GM21367 (cell line): ENCODE measurements around the gene KIF26A.

Experiments used
- ATAC-seq: cut with Tn5 transposase; IDR thresholded peaks from one replicate; pipeline ENCODE4 v1.9.1; 2021; ENCODE audit not compliant: unreplicated experiment

KIF26A gene

DNA sequence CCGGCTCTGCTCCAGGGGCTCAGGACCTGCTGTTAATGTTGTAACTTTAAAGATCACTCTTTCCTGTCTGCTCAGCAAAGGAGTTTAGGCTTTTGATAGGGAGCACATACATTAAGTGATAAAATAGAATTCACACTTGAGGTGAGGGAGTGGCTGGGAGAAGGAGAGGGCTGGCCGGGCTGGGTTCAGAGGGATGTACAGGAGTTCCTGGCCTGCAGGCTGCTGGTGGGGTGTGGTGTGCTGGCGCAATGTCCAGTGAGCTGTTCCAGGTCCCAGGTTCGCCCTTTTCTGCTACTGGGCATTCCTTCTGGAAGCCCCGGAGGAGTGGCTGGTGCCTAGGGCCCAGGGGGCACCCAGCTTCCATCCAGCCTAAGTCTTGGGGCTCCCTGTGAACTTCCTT is 17.8 kb downstream of the KIF26A start:
- no peak for ATAC-seq

DNA sequence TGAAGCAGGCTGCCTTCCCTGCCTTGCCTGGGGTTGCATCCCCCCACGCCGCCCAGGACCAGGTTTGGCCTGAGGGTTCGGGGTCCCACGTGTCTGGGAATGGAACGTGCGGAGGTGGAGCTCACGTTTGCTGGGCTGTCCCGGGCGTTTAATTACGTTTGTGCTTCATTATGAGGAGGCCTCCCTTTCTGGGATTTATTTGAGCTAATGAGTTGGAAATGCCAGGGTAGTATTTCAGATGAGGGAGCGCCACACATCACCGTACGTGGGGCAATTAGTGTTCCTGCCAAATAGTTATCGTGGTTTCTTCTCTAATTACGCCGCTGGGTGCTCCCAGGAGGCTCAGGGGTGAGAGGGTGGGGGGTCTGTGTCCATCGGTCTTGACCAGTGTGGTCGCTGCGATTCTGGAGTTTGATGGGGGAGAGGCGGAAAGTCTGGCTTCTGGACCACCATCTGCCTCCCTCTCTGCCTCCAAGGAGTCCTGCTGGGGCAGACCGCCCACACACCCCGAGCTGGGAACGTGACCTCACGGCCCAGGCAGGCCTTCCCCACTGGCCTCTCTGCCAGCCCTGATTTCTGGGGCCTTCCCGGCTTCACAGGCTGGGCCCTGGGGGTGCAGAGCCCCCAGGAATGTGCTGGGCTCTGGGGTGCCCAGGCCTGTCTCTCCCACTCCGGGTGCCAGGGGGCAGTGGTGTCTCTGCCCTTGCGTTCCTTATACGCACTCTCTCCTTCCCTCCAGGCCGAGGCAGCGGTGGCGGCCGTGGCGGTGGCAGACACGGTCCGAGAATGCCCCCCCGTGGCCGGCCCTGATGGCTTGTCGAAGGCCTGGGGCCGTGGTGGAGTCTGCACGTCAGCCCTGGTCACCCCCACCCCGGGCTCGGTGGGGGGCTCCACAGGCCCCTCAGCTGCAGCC is 18.9 kb downstream of the KIF26A start:
- ATAC-seq, result no peak

DNA sequence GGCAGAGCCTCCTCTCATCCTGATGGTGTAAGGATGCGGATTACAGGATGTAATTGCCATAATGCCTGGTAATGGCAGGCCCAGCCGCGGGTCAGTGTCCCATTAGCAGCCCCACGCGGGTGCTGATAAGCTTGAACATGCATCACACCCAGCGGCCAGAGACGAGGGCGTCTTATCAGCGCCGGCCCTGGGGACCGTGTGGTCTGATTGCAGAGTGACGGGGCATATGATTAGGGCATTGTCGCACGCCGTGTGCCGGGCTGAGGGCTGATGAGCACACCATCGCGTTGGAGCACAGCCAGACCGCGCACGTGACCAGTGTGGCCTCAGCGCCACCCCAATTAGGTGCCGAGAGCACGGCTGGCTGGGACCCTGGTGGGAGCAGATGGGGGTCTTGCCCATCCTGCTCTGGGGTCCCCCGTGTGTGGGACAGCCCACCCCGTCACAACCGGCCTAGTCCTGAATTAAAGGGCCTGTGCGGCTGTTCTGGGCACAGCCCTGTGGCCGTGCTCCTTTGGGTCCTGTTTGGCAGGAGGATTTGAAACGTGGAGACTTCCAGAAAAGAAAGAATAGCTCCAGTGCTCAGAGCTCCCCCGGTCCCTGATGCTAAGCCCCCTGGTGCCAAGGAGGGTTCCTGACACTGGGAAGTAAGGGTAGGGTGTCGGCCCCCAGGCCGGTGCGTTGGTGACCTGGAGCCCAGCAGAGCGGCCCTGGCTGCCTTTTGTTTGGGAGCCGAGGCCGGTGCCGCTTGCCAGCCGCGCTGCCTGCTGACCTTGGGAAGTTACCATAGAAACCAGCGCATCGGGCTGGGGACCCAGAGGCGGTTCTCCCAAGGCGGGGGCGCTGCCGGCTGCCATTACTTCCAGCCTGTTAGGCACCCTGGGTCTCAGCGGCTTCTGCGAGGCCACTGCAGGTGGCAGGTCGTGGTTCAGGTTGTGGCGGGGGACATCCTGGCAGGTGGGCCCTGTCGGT is 20.7 kb downstream of the KIF26A start:
- no peak for ATAC-seq

DNA sequence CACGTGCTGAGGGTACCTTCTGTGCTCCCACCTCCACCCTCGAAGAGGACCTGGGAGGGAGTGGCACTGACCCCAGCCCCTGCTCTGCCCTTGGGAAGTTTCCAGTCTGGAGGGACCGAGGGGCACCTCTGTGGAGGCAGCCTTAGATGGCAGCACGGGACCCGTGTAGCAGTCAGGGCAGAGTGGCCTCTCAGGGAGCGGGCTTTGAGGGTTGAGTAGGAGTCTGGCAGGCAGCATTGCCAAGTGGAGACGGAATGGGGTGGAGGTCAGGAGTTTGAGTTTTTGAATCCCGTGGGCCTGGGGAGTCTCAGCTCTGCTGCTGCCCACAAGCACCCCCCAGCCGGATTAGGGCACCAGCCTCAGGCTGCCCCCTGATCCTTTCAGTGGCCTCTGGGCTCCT is 21.6 kb downstream of the KIF26A start:
- ATAC-seq, result no peak

DNA sequence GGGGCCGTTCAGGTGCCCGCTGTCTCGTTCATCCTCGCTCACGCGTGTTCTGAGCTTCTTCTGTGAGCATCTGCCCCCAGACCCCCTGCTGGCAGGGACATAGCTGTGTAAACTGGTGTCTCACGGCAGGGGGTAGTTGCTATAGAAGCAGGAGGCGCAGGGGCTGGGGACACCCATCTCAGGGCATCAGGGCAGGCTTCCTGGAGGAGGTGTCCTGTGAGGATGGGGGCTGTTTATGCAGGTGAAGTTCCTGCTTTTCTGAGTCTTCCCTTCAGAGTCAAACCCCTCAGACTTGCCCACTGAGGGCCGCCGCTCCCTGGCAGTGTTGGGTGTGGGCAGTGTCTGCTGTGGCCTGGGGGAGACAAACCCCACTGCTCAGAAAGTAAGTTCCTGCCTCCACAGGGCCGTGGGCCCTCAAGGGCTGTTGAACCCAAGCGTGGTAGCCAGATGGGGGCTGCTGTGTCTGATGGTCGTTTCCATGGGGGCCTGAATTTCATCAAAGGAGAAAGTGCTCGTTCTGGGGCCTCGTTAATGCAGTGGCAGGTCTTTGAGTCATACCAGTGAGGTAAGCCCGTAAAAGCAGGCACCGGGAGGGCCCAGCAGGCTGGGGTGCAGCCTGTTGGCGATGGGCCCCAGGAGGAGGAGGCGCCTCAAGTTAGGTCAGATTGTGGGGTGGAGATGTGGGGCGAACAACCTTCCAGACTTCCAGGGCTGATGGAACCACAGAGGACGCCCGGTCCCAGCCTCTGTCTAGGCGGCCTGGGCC is 23.4 kb downstream of the KIF26A start:
- no peak for ATAC-seq

DNA sequence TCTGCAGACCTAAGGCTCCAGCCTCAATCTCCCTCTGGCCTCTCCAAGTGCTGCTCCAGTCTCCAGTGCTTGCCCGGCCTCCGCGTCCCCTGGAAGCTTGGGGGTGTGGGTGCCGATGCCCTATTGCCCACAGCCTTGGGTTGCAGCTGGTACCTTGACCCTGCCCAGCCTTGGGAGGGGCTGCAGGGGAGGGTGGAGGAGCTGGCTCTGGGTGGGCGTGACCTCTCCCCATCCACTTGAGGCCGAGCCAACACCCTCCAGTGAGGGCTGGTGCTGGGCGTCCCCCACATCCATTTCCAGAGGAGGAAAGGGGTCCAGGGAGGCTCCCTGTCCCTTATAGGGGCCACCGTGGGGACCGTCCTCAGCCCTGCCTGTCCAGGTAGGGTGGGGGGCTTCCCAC is 24.1 kb downstream of the KIF26A start:
- no peak for ATAC-seq

DNA sequence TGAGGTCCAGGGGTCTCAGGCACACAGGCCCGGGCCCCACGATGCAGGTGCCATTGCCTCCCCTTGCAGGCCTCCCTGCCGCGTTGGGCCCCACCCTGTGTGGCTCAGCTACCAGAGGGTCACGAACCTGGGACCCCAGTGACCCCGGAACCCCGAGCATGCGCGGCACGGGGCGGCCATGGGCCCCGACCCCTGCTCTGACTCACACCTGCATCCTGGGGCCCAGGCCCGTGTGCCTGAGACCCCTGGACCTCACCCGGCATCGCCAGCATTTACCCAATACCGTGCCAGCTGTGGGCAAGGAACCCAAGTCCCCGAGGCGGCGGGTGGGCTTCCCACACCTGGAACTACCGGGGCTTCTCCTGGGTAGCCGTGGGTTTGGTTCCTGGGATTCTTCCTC is 25.2 kb downstream of the KIF26A start:
- no peak for ATAC-seq

DNA sequence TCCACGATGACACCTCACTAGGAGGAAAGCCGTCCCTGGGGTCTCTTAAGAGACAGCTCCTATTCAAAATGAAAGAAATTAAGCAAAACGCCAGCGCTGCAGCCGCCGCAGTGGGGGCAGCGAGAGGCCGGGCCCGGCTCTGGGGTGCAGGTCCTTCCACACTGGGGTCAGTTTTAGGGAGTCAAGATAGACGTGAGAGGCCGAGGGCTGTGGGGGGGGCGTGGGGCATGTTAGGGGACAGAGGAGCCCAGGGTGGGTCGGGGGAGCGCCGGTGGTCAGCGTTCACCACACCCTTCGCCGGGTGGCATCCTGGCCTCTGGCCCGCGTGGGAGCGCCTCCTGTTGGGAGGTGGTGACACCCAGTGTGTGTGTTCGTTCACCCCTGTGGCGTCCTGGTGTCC is 25.7 kb downstream of the KIF26A start:
- ATAC-seq, result no peak

DNA sequence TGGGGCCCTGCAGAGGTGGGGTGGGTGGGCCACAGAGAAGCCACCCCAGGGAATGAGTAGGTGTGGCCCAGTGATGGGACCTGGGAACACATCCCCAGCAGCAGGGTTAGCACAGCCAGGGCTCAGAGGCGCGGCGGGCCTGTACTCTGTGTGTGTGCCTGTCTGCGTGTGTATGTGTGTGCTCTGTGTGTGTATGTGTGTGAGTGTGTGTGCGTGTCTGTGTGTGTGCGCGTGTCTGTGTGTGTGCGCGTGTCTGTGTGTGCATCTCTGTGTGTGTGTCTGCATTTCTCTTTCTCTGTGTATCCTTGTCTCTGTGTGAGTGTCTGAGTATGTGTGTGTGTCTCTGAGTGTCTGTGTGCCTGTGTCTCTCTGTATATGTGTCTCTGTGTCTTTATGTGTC is 26.1 kb downstream of the KIF26A start:
- no peak for ATAC-seq

DNA sequence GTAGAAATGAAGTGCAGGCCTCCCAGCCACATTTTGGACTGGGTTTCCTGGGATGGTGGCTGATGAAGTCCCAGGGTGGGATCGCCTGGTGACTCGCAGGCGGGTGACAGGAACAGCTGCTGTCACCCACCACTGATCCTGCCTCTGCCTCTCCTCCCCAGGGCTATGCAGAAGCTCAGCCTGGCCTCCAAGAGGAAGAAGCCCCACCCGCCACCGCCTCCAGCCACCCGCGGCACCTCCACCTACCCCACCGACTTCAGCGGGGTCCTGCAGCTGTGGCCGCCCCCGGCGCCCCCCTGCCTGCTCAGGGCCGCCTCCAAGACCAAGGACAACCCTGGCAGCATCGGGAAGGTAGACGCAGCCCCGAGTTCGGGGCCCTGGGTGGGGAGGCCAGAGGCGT is 28.3 kb downstream of the KIF26A start:
- no peak for ATAC-seq

DNA sequence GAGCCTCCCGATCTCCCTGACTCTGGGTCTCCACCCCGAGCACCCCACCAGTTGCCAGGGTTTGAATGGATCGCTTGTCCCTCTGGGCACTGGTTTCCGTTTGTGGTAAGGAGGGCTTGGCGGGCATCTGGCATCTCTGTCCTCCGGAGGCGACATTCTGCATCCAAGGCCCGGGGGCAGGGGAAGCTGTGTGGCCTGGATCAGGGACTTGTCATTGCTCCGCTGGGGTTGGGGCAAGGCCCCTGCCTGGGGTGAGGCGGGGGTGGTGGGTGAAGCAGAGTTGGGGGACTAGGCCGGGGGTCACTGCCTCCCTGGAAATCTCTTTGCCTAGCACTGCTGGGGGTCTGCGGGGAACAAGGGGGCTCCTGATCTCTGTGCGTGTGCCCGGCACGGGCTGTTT is 30.2 kb downstream of the KIF26A start:
- no peak for ATAC-seq

DNA sequence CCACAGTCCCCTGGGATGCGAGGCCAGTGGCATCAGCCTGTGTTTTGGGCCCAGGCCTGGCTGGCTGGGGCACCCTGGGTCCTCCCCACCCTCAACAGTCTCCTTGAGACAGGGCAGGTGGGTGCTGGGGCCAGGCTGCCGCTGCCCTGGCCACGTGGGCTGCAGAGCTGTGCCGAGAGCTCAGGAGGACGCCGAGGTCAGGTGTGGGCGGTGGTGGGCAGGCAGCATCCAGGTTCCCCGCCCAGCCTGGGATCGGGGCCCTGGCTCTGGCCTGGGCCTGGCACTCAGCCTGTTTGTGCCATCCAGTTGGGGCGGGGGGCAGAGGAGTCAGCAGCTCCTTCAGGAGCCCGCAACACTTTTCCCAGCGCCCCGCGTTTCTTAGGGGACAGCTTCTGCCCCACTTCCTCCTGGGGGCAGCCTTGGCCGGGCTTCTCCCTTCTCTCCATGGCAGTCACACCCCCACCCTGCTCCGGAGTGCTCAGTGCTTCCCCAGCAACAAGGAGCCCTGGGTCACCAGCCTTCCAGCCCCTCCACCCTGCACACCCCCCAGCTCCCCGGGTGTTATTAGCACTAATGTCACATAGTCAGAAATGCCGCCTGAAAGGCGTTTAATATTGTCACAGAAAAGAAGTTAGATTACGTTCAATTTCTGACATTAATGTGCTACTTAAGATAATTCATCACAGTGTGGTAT is 30.8 kb downstream of the KIF26A start:
- ATAC-seq, result no peak

DNA sequence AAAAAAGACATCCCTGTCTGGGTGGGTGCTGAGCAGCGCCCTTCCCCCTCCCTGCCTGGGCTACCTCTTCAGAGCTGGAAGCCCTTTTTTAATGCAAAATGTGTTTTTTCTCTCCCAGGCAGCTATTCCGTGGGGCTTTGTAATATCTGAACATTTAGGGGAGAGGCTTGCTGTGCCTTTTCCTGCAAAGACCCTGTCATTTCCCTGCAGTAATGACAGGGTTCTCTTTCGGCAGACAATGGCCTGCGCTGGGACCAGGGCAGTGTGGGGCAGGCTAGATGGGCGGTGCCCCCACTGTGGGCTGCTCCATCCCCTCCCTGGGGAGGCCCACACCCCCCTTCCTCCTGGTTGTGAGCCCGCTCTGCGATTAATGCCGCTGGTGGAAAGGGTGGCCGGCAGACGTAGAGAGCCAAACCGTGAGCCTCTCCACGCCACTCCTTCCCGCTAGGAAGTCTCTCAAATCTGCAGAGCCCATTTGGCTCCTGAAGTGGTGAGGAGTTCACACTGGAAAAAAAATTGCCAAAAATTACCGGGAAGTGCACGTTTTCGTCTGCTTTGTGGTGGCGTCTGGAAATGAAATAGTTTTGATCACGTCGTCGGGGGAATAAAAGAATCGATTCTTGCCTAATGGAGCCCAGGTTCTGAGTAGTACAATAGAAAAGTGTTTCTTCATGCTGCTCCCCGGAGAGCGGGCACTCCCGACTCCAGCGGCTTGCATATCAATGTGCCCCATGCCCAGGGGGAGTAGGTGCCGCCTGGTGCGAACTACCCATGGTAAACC is 31.5 kb downstream of the KIF26A start:
- ATAC-seq, result no peak

DNA sequence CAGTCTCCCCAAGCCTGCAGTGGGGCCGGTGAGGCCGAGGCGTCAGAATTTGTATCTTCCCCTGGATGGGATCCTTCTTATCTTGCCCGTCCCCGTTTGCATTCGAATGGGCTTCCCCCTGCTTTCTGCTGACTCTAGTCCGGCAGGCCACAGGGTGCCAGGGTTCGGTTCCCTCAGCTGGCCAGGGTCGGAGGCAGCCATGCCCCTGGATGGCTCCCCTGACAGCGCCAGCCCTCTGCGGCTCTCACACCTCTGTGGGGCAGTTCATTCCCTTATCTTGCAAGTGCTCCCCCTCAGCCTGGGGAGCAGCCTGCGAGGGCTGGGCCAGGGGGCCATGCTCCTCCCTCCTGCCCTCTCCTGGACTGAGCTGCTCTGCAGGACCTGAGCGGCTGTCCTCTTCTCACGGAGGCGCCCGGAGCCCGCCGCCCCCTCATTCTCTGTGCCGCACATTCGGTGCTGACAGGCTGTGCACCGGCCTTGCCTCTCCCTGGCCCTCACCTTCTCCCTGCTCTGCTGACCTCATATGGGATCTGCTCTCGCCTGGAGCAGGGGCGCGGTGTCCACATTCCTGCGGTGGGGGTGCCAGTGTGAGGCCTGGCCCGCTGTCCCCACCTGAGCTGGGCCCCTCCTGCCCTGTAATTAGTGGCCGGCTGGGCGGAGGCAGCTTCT is 32.8 kb downstream of the KIF26A start:
- ATAC-seq, result no peak

DNA sequence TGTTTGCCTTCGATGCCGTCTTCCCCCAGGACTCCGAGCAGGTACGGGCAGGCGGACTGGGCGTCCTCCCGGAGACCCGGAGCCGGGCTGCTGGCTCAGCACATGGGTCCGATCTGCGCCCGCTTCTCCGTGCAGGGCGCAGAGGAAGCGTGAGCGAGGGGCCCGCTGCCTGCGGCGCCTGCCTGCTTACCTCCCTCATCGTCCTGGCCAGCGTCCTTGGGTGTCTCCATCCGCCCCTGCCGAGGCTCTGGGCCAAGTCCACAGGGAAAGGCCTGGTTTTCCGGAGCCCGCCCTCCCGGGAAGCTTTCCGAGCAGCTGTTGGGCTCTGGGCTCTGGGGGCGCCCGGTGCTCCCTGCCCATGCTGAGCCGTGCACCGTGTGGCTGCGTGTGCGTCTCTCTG is 33.5 kb downstream of the KIF26A start:
- ATAC-seq, result no peak

DNA sequence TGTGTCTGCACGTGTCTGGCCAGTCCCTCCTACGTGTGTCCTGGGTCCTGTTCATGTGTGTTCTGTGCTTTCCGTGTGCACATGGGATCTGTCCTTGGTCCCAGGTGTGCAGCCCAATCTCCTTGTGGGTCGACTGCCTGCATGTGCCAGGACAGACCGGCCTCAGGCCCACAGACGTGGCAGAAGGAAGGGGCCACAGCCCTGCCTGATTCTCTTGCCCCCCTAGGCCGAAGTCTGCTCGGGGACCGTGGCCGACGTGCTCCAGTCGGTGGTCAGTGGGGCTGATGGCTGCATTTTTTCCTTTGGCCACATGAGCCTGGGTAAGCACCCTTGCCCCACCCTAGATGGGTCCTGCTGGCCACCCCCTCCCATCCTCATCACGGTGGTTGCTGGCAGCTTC is 34.0 kb downstream of the KIF26A start:
- ATAC-seq, result no peak

DNA sequence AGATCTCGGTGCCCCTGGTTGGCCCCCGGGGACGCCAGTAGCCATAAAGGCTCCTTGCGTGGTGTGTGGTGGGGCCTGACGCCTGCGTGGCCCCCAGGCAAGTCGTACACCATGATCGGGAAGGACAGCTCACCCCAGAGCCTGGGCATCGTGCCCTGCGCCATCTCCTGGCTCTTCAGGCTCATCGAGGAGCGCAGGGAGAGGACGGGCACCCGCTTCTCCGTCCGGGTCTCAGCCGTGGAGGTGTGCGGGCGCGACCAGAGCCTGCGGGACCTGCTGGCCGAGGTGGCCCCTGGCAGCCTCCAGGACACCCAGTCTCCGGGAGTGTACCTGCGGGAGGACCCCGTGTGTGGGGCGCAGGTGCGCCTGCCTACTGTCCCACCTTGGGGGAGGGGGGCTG is 34.5 kb downstream of the KIF26A start:
- ATAC-seq, result no peak

DNA sequence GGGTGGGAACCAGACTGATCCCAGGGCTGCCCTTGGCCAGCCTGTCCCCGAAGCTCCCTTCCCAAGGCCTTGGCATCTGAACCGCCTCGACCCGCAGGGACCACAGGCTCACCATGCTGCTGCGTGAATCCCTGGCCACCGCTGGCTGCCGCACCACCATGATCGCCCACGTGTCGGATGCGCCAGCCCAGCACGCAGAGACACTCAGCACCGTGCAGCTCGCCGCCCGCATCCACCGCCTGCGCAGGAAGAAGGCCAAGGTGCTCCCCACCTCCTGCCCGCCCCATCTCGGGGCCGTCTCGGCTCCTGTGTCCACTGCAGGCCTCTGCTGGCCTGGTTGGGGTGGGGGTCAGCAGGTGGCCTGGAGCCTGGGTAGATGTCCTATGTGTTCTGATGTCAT is 35.7 kb downstream of the KIF26A start:
- ATAC-seq, result no peak

DNA sequence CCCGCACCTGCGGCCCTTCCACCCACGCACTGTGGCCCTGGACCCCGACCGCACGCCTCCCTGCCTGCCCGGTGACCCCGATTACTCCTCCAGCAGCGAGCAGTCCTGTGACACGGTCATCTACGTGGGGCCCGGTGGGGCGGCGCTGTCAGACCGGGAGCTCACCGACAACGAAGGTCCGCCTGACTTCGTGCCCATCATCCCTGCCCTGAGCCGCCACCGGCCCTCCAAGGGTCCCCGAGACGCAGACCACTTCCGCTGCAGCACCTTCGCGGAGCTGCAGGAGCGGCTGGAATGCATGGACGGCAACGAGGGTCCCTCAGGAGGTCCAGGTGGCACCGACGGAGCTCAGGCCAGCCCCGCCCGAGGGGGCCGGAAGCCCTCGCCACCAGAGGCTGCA is 36.7 kb downstream of the KIF26A start:
- no peak for ATAC-seq
